Esophagus muscularis mucosa (tissue), 4 donors: ENCODE data around the gene RELT. TPM values are rescaled to one million over a fixed set of nuclear protein-coding genes. Genes with fewer than 3 reads are reported as not detected.

Experiments
- DNase-seq: peaks from one replicate; pipeline ENCODE4 v3.0.0-alpha.2; 2017; ENCODE audit errors: extremely low spot score
- H3K27ac ChIP-seq, 4 donors: fragments of 200-600 bp; sonication (generic); replicated peaks in 1 of 4; 1 replicate in 3 of 4; 2 replicates in 1 of 4; pipeline ENCODE4 v1.5.1; 2016 to 2019; ENCODE audit warnings: mild to moderate bottlenecking in 1 of 4
- H3K27me3 ChIP-seq, 4 donors: fragments of 200-600 bp; sonication (generic); one replicate each; pipeline versions ENCODE4 v1.5.1 to v1.6.0; 2016 to 2019
- H3K36me3 ChIP-seq, 4 donors: fragments of 200-600 bp; sonication (generic); one replicate each; pipeline ENCODE4 v1.5.1; 2016 to 2019
- H3K4me1 ChIP-seq, 4 donors: fragments of 200-600 bp; sonication (generic); one replicate each; pipeline ENCODE4 v1.5.1; 2016 to 2019
- H3K4me3 ChIP-seq, 4 donors: fragments of 200-600 bp; sonication (generic); 1 replicate in 2 of 4; 2 replicates in 2 of 4; pipeline ENCODE4 v1.5.1; 2016 to 2019; ENCODE audit warnings: mild to moderate bottlenecking in 4 of 4, moderate library complexity in 1 of 4
- H3K9me3 ChIP-seq, 4 donors: fragments of 200-600 bp; sonication (generic); 1 replicate in 3 of 4; 2 replicates in 1 of 4; pipeline ENCODE4 v1.5.1; 2016 to 2019
- CTCF ChIP-seq, 3 experiments: fragments of 200-600 bp in 2 of 3; fragments of 450-650 bp in 1 of 3; sonication (generic) in 2 of 3; IDR thresholded peaks; one replicate each; pipeline ENCODE4 v1.5.1; 2017 to 2019; ENCODE audit warnings: antibody characterized with exemption in 3 of 3, mild to moderate bottlenecking in 2 of 3, moderate library complexity in 1 of 3
- EP300 ChIP-seq: sonication (generic); formaldehyde crosslinking; IDR thresholded peaks from one replicate; pipeline ENCODE4 v1.6.1; 2017; ENCODE audit warnings: antibody characterized with exemption
- POLR2A ChIP-seq: fragments of 450-650 bp; IDR thresholded peaks from one replicate; pipeline ENCODE4 v1.6.1; 2017; ENCODE audit warnings: antibody characterized with exemption, moderate library complexity, mild to moderate bottlenecking, low read depth
- POLR2AphosphoS5 ChIP-seq, 2 donors: sonication (generic); formaldehyde crosslinking; IDR thresholded peaks; one replicate each; pipeline ENCODE4 v1.6.1; 2017; ENCODE audit warnings: antibody characterized with exemption in 2 of 2
- WGBS: methylation state at CpG from one replicate; pipeline ENCODE4 v1.1.5; 2018; 5-methylcytosine and 5-hydroxymethylcytosine counted together
- intact Hi-C: fragments of 100-400 bp; cut with DNase I; formaldehyde crosslinking; loops from one replicate; pipeline ENCODE4 v1.15.1; 2023
- total RNA-seq, 4 donors: library from RNA; depleted of rRNA; stranded (reverse); fragments of >200 nt; gene quantifications; one replicate each; pipeline versions ENCODE4 v1.1.0 to v1.2.1, GENCODE V29; 2016

RELT gene
- total RNA-seq, 4 donors from 2014 or later = 1.2 to 7.8 (median 2.2) TPM

GRCh38 chr11:73363147-73363546 lies 13.1 kb upstream of the RELT start:
- no peak overlapping the region for H3K4me3 ChIP-seq
- 83% methylated on average over 3 of the region's 9 CpGs for WGBS
- peak overlapping the region in 1 of 4 donors; percentile 21 for H3K27ac ChIP-seq
- no peak for DNase-seq
- H3K36me3 ChIP-seq = peaks cover 62 to 100% (median 94%) of the 10 kb centered on the region in 4 donors
- no peak for TF ChIP-seq POLR2A
- no peak for TF ChIP-seq POLR2AphosphoS5 (IDR thresholded peaks at IDR 0.05)
- no peak for TF ChIP-seq CTCF (IDR thresholded peaks at IDR 0.05)
- no peak for TF ChIP-seq EP300
- H3K27me3 ChIP-seq = no peaks in the 10 kb centered on the region
- no peaks in the 10 kb centered on the region for H3K9me3 ChIP-seq
- H3K4me1 ChIP-seq = peaks cover 3 to 19% (median 18%) of the 10 kb centered on the region in 4 donors
- intact Hi-C loops = no loop called here

GRCh38 chr11:73365352-73366264 lies 10.6 kb upstream of the RELT start:
- TF ChIP-seq EP300 (no peak), POLR2AphosphoS5 (IDR thresholded peaks at IDR 0.05) (peak in 1 of 2 donors; percentile 5)
- Histone ChIP-seq H3K36me3 (peaks cover 48 to 87% (median 82%) of the 10 kb centered on the region in 4 donors), H3K27ac (peak overlapping the region in 1 of 4 donors; percentile 15), H3K9me3 (no peaks in the 10 kb centered on the region), H3K4me1 (peaks cover 0 to 7% (median 0%) of the 10 kb centered on the region in 4 donors), H3K27me3 (no peaks in the 10 kb centered on the region), H3K4me3 (no peak overlapping the region)
- no peak for DNase-seq
- WGBS = 88% methylated on average over 14 of the region's 24 CpGs
- intact Hi-C loops = no loop called here

GRCh38 chr11:73366265-73366610 lies 10.0 kb upstream of the RELT start:
- Histone ChIP-seq H3K4me1 (peaks cover 0 to 7% (median 0%) of the 10 kb centered on the region in 4 donors), H3K27me3 (no peaks in the 10 kb centered on the region), H3K27ac (no peak overlapping the region), H3K4me3 (no peak overlapping the region), H3K9me3 (no peaks in the 10 kb centered on the region), H3K36me3 (peaks cover 42 to 81% (median 76%) of the 10 kb centered on the region in 4 donors)
- DNase-seq = no peak
- 89% methylated on average over 4 of the region's 4 CpGs for WGBS
- no peak for TF ChIP-seq EP300
- no peak for TF ChIP-seq POLR2A
- TF ChIP-seq POLR2AphosphoS5 (IDR thresholded peaks at IDR 0.05) = no peak
- TF ChIP-seq CTCF (IDR thresholded peaks at IDR 0.05) = no peak
- intact Hi-C loops = no loop called here

- Histone ChIP-seq H3K27me3 (no peaks in the 10 kb centered on the region), H3K36me3 (peaks cover 35 to 74% (median 69%) of the 10 kb centered on the region in 4 donors), H3K4me3 (no peak overlapping the region), H3K9me3 (no peaks in the 10 kb centered on the region), H3K27ac (no peak overlapping the region), H3K4me1 (peaks cover 0 to 6% (median 0%) of the 10 kb centered on the region in 4 donors)
- TF ChIP-seq POLR2AphosphoS5 (IDR thresholded peaks at IDR 0.05) (no peak), CTCF (IDR thresholded peaks at IDR 0.05) (no peak), EP300 (no peak), POLR2A (no peak)
- WGBS = 73% methylated on average over 6 of the region's 6 CpGs
- DNase-seq = no peak
- intact Hi-C loops = no loop called here
Measured at GRCh38 chr11:73366953-73367352, 9.2 kb upstream of the RELT start.

- Histone ChIP-seq H3K4me1 (peaks cover 2 to 6% (median 4%) of the 10 kb centered on the region in 4 donors), H3K27me3 (no peaks in the 10 kb centered on the region), H3K36me3 (peaks cover 31 to 68% (median 63%) of the 10 kb centered on the region in 4 donors), H3K4me3 (no peak overlapping the region), H3K27ac (peak overlapping the region in 1 of 4 donors; percentile 5), H3K9me3 (no peaks in the 10 kb centered on the region)
- TF ChIP-seq EP300 (no peak), CTCF (IDR thresholded peaks at IDR 0.05) (no peak), POLR2AphosphoS5 (IDR thresholded peaks at IDR 0.05) (no peak), POLR2A (no peak)
- DNase-seq = no peak
- 76% methylated on average over 16 of the region's 20 CpGs for WGBS
- intact Hi-C loops = no loop called here
Measured at GRCh38 chr11:73367482-73368024, 8.6 kb upstream of the RELT start.
